Heart left ventricle (tissue), 13 donors: ENCODE results near the gene C1S.

Experiments used
- POLR2A ChIP-seq, 2 donors: fragments of 450-650 bp; IDR thresholded peaks; one replicate each; pipeline ENCODE4 v1.6.1; 2017; ENCODE audit warnings: antibody characterized with exemption in 2 of 2, mild to moderate bottlenecking in 2 of 2, moderate library complexity in 2 of 2
- TF ChIP-seq, protein P1 (sequence below), 12 donors: fragments of 200-600 bp; sonication (generic) in 4 of 12; IDR thresholded peaks; one replicate each; pipeline versions ENCODE4 v1.5.0 to v1.8.0; 2018 to 2022; ENCODE audit warnings: antibody characterized with exemption in 12 of 12, mild to moderate bottlenecking in 5 of 12
- donor health status: ischemic (EF 13 %, LVEDD 7.1; RV severe dilation, severe dysfunction).
- donor health status: DM: no; HTN: yes; CAD: no.
- donor health status: DM: no; HTN: no; CAD: no.
- donor health status: ischemic (EF 25% LVEDD 6.9; RV normal size, moderate dysfunction).
- donor health status: ischemic (EF 25% LVEDD 5.7; RV mildly dilated, moderate dysfunction).
- donor health status: ischemic (EF 35%, LVEDD 5.7; RV mildly dilated, moderate dysfunction).
- donor health status: nonischemic (EF 11% LVEDD 7.7; RV severe dilation, severe dysfunction).
- donor health status: DM: yes; HTN: yes; CAD: no.
- donor health status: PGD.
- donor health status: ischemic (EF 29% LVEDD 5.4; RV normal size, mild dysfunction).
- donor health status: nonischemic (EF 23%, LVEDD 6.1; RV moderate dilation, normal function).

DNA sequence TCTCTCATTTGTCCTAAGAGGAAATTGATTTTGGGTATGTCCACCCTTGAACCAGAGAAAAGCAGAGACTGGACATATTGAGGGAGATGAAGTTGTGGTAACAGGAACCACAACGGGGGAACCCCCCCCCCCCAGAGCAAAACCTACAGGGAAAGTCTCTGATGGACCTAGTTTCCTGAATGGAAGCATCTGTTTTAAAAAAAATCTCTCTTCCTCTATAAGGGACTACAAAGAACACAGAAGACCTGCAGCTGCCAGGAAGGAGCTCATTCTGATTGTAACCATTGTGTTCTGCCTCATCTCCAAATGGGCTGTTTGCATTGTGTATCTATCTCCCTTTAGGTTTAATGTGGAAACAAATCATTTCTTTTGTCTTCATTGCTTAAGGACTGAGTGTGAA is 13.4 kb downstream of the C1S start:
- TF ChIP-seq, protein P1, sequence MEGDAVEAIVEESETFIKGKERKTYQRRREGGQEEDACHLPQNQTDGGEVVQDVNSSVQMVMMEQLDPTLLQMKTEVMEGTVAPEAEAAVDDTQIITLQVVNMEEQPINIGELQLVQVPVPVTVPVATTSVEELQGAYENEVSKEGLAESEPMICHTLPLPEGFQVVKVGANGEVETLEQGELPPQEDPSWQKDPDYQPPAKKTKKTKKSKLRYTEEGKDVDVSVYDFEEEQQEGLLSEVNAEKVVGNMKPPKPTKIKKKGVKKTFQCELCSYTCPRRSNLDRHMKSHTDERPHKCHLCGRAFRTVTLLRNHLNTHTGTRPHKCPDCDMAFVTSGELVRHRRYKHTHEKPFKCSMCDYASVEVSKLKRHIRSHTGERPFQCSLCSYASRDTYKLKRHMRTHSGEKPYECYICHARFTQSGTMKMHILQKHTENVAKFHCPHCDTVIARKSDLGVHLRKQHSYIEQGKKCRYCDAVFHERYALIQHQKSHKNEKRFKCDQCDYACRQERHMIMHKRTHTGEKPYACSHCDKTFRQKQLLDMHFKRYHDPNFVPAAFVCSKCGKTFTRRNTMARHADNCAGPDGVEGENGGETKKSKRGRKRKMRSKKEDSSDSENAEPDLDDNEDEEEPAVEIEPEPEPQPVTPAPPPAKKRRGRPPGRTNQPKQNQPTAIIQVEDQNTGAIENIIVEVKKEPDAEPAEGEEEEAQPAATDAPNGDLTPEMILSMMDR (IDR thresholded peaks at IDR 0.05), result no peak
- no peak for TF ChIP-seq POLR2A (IDR thresholded peaks at IDR 0.05)
